GM12864 (cell line): Measurements from ENCODE around the gene GPNMB.

ENCODE experiments used
- DNase-seq: peaks from one replicate; pipeline ENCODE4 v3.0.0-alpha.2; 2011; ENCODE audit warnings: low read depth
- H3K4me3 ChIP-seq: 2 replicates; pipeline ENCODE4 v1.5.1; 2011; ENCODE audit warnings: mild to moderate bottlenecking, low read depth, low read length, control low read depth
- CTCF ChIP-seq: IDR thresholded peaks from 2 replicates; pipeline ENCODE4 v1.5.1; 2011; ENCODE audit warnings: low read depth, mild to moderate bottlenecking, moderate library complexity, low read length, control low read depth, inconsistent platforms; ENCODE audit errors: missing control alignments

GPNMB gene

DNA sequence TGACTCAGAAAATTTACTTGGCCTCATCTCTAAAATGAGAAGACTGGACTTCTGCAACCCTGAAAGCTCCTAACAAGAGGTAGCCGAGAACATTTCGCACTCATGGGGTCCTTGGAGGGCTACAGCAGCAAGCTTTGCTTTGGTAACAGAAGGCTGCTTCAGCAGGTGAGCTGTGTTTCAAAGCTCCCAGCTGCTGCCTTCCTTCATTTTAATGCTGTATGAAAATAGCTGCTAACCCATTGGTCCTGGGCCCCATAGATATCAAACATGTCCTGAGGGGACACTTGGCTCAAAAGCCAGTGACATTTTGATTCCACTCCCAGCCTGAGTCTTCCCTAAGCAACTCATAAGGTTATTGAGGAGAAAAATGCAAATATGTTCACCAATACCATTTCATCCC lies 38.3 kb downstream of the GPNMB start:
- no peak for TF ChIP-seq CTCF
- no peak overlapping the region for H3K4me3 ChIP-seq
- DNase-seq: no peak

DNA sequence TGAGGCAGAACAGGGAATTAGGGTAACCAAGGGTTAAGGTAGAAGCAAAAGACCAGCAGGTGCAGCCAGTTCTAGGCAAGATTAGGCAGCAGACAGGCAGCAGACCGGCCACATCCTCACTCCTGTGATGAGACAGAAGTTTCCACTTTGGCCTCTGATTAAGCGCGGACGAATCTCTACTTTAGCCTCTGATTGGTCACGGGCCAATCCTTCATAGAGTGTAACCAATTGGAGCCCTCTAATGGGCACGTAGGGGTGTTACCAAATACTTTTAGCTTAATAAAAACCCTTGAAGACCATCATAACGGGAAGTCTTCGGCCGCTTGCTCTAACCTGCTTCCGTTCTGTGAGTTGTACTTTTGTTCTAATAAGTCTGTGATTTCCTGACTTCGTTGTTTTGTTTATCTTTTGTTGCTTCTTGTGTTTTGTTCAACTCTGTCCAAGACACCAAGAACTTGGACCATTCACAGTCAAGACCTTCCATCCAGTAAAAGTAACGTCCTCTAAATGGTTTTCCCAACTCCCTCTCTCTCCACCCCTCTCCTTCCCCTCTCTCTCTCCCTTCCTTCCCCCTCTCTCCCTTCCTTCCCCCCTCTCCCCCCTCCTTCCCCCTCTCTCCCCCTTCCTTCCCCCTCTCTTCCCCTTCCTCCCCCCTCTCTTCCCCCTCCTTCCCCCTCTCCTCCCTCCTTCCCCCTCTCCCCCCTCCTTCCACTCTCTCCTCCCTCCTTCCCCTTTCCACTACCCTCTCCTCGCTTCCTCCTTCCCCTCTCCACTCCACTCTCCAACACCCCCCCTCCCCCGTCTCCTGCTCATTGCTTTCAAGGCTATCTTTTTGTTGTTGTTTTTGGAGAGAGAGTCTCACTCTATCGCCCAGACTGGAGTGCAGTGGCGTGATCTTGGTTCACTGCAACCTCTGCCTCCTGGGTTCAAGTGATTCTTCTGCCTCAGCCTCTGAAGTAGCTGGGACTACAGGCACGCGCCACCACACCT lies 39.4 kb downstream of the GPNMB start:
- H3K4me3 ChIP-seq: no peak overlapping the region
- DNase-seq: no peak
- no peak for TF ChIP-seq CTCF

DNA sequence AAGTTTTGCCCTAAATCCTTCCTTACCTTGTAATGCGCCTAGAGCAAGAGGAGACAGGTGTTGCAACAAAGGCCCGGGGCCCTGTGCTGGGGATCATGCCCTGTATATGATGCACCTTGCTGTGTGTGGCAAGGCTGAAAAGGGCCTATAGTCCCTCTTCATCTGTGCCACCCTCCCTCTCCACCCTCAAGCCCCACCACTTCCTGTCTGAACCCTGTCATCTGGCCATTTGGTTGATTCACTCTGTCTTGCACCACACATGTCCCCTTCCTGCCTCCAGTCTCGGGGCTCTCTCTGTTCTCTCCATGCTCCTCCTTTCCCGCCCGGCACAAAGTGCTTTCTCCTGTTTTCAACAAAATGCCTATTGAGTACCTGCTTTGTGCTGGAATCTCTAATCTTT lies 41.0 kb downstream of the GPNMB start:
- DNase-seq: no peak
- no peak overlapping the region for H3K4me3 ChIP-seq
- no peak for TF ChIP-seq CTCF

GRCh38 chr7:23290993-23291392 lies 44.4 kb downstream of the GPNMB start:
- H3K4me3 ChIP-seq: no peak overlapping the region
- TF ChIP-seq CTCF: no peak

DNA sequence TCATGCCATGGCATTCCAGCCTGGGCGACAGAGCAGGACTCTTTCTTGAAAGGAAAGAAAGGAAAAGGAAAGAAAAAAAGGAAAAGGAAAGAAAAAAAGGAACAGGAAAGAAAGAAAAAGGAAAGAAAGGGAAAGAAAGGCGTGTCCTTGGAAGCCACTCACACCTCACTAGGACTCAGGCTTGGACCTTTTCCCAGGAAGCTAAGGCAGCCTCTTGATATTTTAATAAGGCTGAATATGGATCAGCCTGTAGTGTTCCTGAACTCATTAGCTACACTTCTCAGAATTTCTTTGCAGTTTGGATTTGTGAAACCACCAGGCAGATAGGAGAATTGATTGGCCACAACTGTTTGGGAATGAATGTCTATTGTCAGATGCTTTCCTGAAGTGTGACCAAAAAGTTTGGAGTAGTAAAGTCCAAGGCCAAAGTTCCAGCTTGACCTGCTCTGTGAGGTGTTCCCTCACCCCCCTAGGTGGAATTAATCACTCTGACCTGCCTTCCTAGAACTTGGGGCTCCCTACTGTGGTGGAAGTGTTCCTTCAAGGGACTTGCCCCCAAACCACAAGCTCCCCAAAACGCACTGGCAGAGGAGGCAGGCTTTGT lies 45.5 kb downstream of the GPNMB start:
- TF ChIP-seq CTCF: no peak
- no peak for DNase-seq
- H3K4me3 ChIP-seq: no peak overlapping the region

More at GRCh38 chr7:23290993-23291392, 44.4 kb downstream of the GPNMB start:
- no peak for DNase-seq

DNA sequence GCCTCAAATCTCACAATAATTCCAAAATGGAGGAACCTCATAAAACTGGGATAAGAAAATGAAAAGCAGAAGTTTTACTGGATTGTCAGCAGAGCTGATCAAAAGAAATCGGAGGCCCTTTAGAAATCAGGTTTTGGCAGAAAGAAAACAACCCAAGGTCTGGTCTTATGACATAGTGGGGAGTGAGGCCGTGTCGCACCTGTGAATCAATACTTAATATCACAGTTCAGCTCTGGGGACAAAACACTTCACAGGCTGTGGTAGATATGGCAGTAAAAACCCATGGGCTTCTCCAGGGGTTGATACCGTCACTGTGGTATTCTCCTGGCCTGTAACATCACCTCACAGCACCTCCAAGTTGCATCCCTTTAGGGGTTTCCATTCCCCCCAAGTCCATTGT lies 46.0 kb downstream of the GPNMB start:
- TF ChIP-seq CTCF: no peak
- H3K4me3 ChIP-seq: no peak overlapping the region
- DNase-seq: no peak
